Neural progenitor cell (in vitro differentiated cells): ENCODE measurements around the gene OR51M1. TPM values are rescaled to one million over a fixed set of nuclear protein-coding genes. Genes with fewer than 3 reads are reported as not detected.

Experiments
- DNase-seq: peaks from one replicate; pipeline ENCODE4 v3.0.0-alpha.2; 2016; ENCODE audit warnings: low spot score
- H2AFZ ChIP-seq: fragments of 200-600 bp; sonication (generic); replicated peaks from 2 replicates; pipeline ENCODE4 v1.6.1; 2016; ENCODE audit warnings: antibody characterized with exemption
- H3F3A ChIP-seq: fragments of 200-600 bp; sonication (generic); 2 replicates; pipeline ENCODE4 v1.6.1; 2016; ENCODE audit warnings: antibody characterized with exemption, low read depth
- H3K27ac ChIP-seq: fragments of 200-600 bp; sonication (generic); 2 replicates; pipeline ENCODE4 v1.5.1; 2016; ENCODE audit warnings: mild to moderate bottlenecking
- H3K27me3 ChIP-seq: fragments of 200-600 bp; sonication (generic); 2 replicates; pipeline ENCODE4 v1.6.1; 2016; ENCODE audit warnings: mild to moderate bottlenecking, moderate library complexity
- H3K36me3 ChIP-seq: fragments of 200-600 bp; sonication (generic); 2 replicates; pipeline ENCODE4 v1.5.1; 2016
- H3K4me1 ChIP-seq: fragments of 200-600 bp; sonication (generic); 2 replicates; pipeline ENCODE4 v1.6.1; 2016; ENCODE audit warnings: mixed run types
- H3K4me2 ChIP-seq: fragments of 200-600 bp; sonication (generic); 2 replicates; pipeline ENCODE4 v1.6.1; 2016
- H3K4me3 ChIP-seq: fragments of 200-600 bp; sonication (generic); 2 replicates; pipeline ENCODE4 v1.5.1; 2016
- H3K79me2 ChIP-seq: fragments of 200-600 bp; sonication (generic); 2 replicates; pipeline ENCODE4 v1.6.1; 2016; ENCODE audit warnings: low read depth
- H3K9ac ChIP-seq: fragments of 200-600 bp; sonication (generic); 2 replicates; pipeline ENCODE4 v1.6.1; 2016
- H3K9me3 ChIP-seq: fragments of 200-600 bp; sonication (generic); 2 replicates; pipeline ENCODE4 v1.5.1; 2016; ENCODE audit warnings: low read depth
- H4K20me1 ChIP-seq: fragments of 200-600 bp; sonication (generic); 2 replicates; pipeline ENCODE4 v1.6.1; 2016; ENCODE audit warnings: low read depth
- H3K27ac Mint-ChIP-seq: 3 replicates; pipeline ENCODE4 v1.8.0; 2021; ENCODE audit warnings: mixed read lengths
- H3K27me3 Mint-ChIP-seq: 2 replicates; pipeline ENCODE4 v1.8.0; 2022; ENCODE audit warnings: low read depth, mild to moderate bottlenecking, inconsistent platforms, moderate library complexity, mixed read lengths; ENCODE audit not compliant: insufficient read depth
- H3K36me3 Mint-ChIP-seq: 3 replicates; pipeline ENCODE4 v1.8.0; 2021; ENCODE audit warnings: mixed read lengths
- H3K4me1 Mint-ChIP-seq: 3 replicates; pipeline ENCODE4 v1.8.0; 2021; ENCODE audit warnings: mixed read lengths
- H3K4me3 Mint-ChIP-seq: 3 replicates; pipeline ENCODE4 v1.8.0; 2021; ENCODE audit warnings: mild to moderate bottlenecking, moderate library complexity, mixed read lengths
- H3K9me3 Mint-ChIP-seq: 3 replicates; pipeline ENCODE4 v1.8.0; 2020; ENCODE audit warnings: mixed read lengths
- CTCF ChIP-seq: fragments of 200-600 bp; sonication (generic); IDR thresholded peaks from 2 replicates; pipeline ENCODE4 v1.5.1; 2017; ENCODE audit warnings: antibody characterized with exemption, mild to moderate bottlenecking
- EZH2 ChIP-seq: fragments of 200-600 bp; sonication (generic); IDR thresholded peaks from 2 replicates; pipeline ENCODE4 v1.6.1; 2017; ENCODE audit warnings: antibody characterized with exemption, mild to moderate bottlenecking, moderate library complexity
- EZH2phosphoT487 ChIP-seq: fragments of 200-600 bp; sonication (generic); IDR thresholded peaks from 2 replicates; pipeline ENCODE4 v1.6.1; 2017; ENCODE audit warnings: antibody characterized with exemption
- total RNA-seq: library from RNA; depleted of rRNA; stranded (reverse); fragments of >200 nt; gene quantifications from 2 replicates; pipeline ENCODE4 v1.2.3, GENCODE V29; 2015; ENCODE audit warnings: low replicate concordance

OR51M1 gene
- total RNA-seq, 1 donor from 2014 or later = not detected

DNA sequence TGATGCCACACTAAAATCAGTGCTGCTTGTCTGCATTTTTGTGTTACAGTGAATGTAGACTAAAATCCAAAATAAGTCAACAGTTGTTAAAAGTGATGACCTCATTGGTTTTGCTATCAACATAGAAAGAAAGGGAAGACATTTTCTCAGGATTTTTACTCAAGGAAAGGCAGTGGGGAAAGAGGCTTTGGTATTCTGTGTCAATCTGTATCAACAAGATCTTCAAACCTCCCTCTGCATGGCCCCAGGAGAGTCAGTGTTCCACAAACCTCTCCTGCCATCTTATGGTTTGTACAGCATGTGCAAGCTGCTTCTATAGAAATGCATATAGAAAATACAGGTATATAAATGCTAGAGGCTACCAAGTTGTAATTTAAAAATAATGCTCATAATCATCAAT is 13.8 kb upstream of the OR51M1 start:
- H3K9me3 ChIP-seq = no peaks in the 10 kb centered on the region
- no peaks in the 10 kb centered on the region for H3K4me1 ChIP-seq
- no peak overlapping the region for H3K4me2 ChIP-seq
- no peaks in the 10 kb centered on the region for H3K27me3 ChIP-seq
- DNase-seq = peak; percentile 36
- Mint-ChIP-seq H3K4me1 (no peaks in the 10 kb centered on the region), H3K9me3 (peaks cover 8% of the 10 kb centered on the region), H3K36me3 (no peaks in the 10 kb centered on the region), H3K27ac (no peak overlapping the region), H3K27me3 (peaks cover 2% of the 10 kb centered on the region), H3K4me3 (no peak overlapping the region)
- H3K27ac ChIP-seq = no peak overlapping the region
- H3K79me2 ChIP-seq = no peaks in the 10 kb centered on the region
- no peaks in the 10 kb centered on the region for H3K36me3 ChIP-seq
- no peak for TF ChIP-seq EZH2phosphoT487
- TF ChIP-seq EZH2 = no peak
- TF ChIP-seq CTCF = peak; percentile 45
- no peak overlapping the region for H3K9ac ChIP-seq
- H4K20me1 ChIP-seq = no peaks in the 10 kb centered on the region
- no peak overlapping the region for H2AFZ ChIP-seq
- no peaks in the 10 kb centered on the region for H3F3A ChIP-seq
- no peak overlapping the region for H3K4me3 ChIP-seq

DNA sequence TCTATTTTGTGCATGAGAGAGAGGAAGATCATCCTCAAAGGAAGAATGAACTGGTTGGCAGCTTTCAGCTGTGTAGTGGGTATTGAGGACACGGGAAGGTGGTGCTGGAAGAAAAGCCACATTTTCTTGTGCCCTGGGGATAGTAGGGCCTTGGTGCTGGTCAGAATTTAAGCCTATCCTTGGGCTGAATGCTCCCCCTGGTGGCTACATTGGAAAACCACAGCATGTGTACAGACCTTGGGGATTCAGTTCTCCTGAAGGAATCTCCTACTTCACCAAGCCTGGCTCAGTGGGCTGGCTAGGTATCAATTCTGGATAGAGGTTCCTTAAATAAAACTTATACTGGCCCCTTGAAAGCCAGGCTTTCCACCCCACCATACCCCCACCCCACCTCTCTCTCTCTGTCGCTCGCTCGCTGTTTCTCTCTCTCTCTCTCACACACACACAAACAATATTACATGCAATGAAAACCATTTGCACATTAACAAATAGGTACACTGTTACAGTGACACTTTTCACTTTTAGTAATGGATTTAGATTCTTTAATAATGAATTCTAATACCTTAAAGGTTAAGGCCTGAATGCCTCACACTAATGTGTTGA is 2.8 kb upstream of the OR51M1 start:
- DNase-seq = peak; percentile 83
- Mint-ChIP-seq H3K27me3 (peaks cover 2% of the 10 kb centered on the region), H3K27ac (no peak overlapping the region), H3K9me3 (no peaks in the 10 kb centered on the region), H3K4me1 (no peaks in the 10 kb centered on the region), H3K36me3 (no peaks in the 10 kb centered on the region), H3K4me3 (no peak overlapping the region)
- no peaks in the 10 kb centered on the region for H3K9me3 ChIP-seq
- H3K4me2 ChIP-seq = no peak overlapping the region
- TF ChIP-seq EZH2phosphoT487 = no peak
- TF ChIP-seq CTCF = peak; percentile 81
- TF ChIP-seq EZH2 = no peak
- H3K4me1 ChIP-seq = peaks cover 30% of the 10 kb centered on the region
- H2AFZ ChIP-seq = no peak overlapping the region
- H3K79me2 ChIP-seq = no peaks in the 10 kb centered on the region
- H4K20me1 ChIP-seq = no peaks in the 10 kb centered on the region
- no peak overlapping the region for H3K4me3 ChIP-seq
- H3K27ac ChIP-seq = no peak overlapping the region
- peaks cover 28% of the 10 kb centered on the region for H3F3A ChIP-seq
- no peak overlapping the region for H3K9ac ChIP-seq
- H3K27me3 ChIP-seq = peaks cover 35% of the 10 kb centered on the region
- H3K36me3 ChIP-seq = no peaks in the 10 kb centered on the region

GRCh38 chr11:5384335-5384734 is 723 bp downstream of the OR51M1 start:
- DNase-seq = peak; percentile 55
- H3K27ac Mint-ChIP-seq = no peak overlapping the region
- H3K9ac ChIP-seq = no peak overlapping the region
- H4K20me1 ChIP-seq = no peaks in the 10 kb centered on the region
- H3K9me3 ChIP-seq = no peaks in the 10 kb centered on the region
- H3K9me3 Mint-ChIP-seq = no peaks in the 10 kb centered on the region
- H3K4me3 Mint-ChIP-seq = no peak overlapping the region
- peaks cover 28% of the 10 kb centered on the region for H3F3A ChIP-seq
- H3K4me1 Mint-ChIP-seq = no peaks in the 10 kb centered on the region
- no peaks in the 10 kb centered on the region for H3K36me3 Mint-ChIP-seq
- H3K4me2 ChIP-seq = peak overlapping the region; percentile 73
- H3K27me3 ChIP-seq = peaks cover 35% of the 10 kb centered on the region
- no peak for TF ChIP-seq EZH2
- TF ChIP-seq CTCF = no peak
- no peak for TF ChIP-seq EZH2phosphoT487
- H2AFZ ChIP-seq = no peak overlapping the region
- H3K27ac ChIP-seq = peak overlapping the region; percentile 92
- peaks cover 2% of the 10 kb centered on the region for H3K27me3 Mint-ChIP-seq
- no peaks in the 10 kb centered on the region for H3K79me2 ChIP-seq
- peaks cover 30% of the 10 kb centered on the region for H3K4me1 ChIP-seq
- H3K4me3 ChIP-seq = peak overlapping the region; percentile 20
- H3K36me3 ChIP-seq = no peaks in the 10 kb centered on the region
